ENCODE data around the gene B9D1.

The B9D1 gene

DNA sequence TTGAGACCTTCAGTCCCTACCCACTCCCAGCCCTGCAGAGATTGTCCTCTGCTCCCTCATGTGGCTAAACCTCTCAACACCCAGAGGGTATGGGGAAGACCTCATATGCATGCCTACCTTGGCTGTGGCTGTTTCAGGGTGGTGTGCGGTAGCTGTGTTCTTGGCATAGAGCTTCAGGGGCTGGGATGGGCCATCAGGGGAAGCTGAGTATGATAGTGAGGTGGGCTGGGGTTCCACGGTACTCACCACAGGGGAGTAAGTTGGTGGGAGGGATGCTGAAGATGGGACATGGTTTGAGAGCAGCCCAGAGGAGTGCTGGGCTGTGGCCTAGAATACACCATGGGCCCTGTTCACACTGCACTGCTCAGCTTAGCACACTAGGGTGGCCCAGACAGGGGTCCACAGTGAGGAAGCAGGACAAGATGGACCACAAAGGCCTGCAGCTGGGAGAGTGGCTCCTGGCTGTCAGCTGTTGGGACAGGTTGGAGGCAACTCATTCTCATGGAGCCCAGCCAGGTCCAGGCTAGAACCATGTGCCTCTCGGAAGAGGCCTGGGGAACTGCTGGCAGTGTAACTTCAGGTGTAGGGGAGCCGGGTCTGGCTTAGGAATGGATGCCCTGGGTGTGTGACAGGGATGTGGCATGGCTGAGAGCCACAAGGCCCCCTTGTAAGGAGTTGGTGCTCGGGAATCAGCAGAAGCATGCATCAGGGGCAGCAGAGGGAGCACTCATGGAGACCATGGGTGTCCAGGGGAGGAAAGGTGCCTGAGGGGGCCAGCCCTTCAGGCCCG is 21.4 kb upstream of the B9D1 start:
- H3K9ac ChIP-seq (ENCODE audit: low read length) = no peak overlapping the region

GRCh38 chr17:19382531-19383444 is 20.3 kb upstream of the B9D1 start:
- no peak overlapping the region for H2AFZ ChIP-seq (ENCODE audit: low read depth, low read length)
- H3K9ac ChIP-seq (ENCODE audit: low read length) = no peak overlapping the region
- no peaks in the 10 kb centered on the region for H4K20me1 ChIP-seq (ENCODE audit: insufficient read depth, low read length)
- no peak overlapping the region for H3K4me2 ChIP-seq (ENCODE audit: low read length)
- H3K27ac ChIP-seq (ENCODE audit: low read length) = no peak overlapping the region
- H3K79me2 ChIP-seq (ENCODE audit: low read length) = no peaks in the 10 kb centered on the region
- H3K27me3 ChIP-seq (ENCODE audit: low read depth, low read length) = no peaks in the 10 kb centered on the region
- no peaks in the 10 kb centered on the region for H3K4me1 ChIP-seq (ENCODE audit: low read length)
- no peaks in the 10 kb centered on the region for H3K36me3 ChIP-seq (replicated peaks; ENCODE audit: low read depth, low read length)
- no peak overlapping the region for H3K4me3 ChIP-seq (ENCODE audit: low read length)
- TF ChIP-seq, protein P1, sequence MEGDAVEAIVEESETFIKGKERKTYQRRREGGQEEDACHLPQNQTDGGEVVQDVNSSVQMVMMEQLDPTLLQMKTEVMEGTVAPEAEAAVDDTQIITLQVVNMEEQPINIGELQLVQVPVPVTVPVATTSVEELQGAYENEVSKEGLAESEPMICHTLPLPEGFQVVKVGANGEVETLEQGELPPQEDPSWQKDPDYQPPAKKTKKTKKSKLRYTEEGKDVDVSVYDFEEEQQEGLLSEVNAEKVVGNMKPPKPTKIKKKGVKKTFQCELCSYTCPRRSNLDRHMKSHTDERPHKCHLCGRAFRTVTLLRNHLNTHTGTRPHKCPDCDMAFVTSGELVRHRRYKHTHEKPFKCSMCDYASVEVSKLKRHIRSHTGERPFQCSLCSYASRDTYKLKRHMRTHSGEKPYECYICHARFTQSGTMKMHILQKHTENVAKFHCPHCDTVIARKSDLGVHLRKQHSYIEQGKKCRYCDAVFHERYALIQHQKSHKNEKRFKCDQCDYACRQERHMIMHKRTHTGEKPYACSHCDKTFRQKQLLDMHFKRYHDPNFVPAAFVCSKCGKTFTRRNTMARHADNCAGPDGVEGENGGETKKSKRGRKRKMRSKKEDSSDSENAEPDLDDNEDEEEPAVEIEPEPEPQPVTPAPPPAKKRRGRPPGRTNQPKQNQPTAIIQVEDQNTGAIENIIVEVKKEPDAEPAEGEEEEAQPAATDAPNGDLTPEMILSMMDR (IDR thresholded peaks at IDR 0.05; ENCODE audit: low read depth, low read length) = no peak
- TF ChIP-seq EZH2phosphoT487 (IDR thresholded peaks at IDR 0.05; ENCODE audit: low read depth) = no peak
- no peaks in the 10 kb centered on the region for H3K9me3 ChIP-seq (ENCODE audit: insufficient read depth, low read length)

More for the DNA sequence above, 21.4 kb upstream of the B9D1 start:
- Histone ChIP-seq H3K9me3 (ENCODE audit: insufficient read depth, low read length) (no peaks in the 10 kb centered on the region), H3K4me3 (ENCODE audit: low read length) (no peak overlapping the region), H3K79me2 (ENCODE audit: low read length) (no peaks in the 10 kb centered on the region), H3K27ac (ENCODE audit: low read length) (no peak overlapping the region), H3K4me1 (ENCODE audit: low read length) (no peaks in the 10 kb centered on the region), H3K36me3 (replicated peaks; ENCODE audit: low read depth, low read length) (no peaks in the 10 kb centered on the region), H2AFZ (ENCODE audit: low read depth, low read length) (no peak overlapping the region), H3K4me2 (ENCODE audit: low read length) (no peak overlapping the region), H3K27me3 (ENCODE audit: low read depth, low read length) (no peaks in the 10 kb centered on the region), H4K20me1 (ENCODE audit: insufficient read depth, low read length) (no peaks in the 10 kb centered on the region)
- TF ChIP-seq, protein P1 (IDR thresholded peaks at IDR 0.05; ENCODE audit: low read depth, low read length) = no peak
- TF ChIP-seq EZH2phosphoT487 (IDR thresholded peaks at IDR 0.05; ENCODE audit: low read depth) = no peak

- Histone ChIP-seq H4K20me1 (ENCODE audit: insufficient read depth, low read length) (no peaks in the 10 kb centered on the region), H3K9ac (ENCODE audit: low read length) (no peak overlapping the region), H3K36me3 (replicated peaks; ENCODE audit: low read depth, low read length) (no peaks in the 10 kb centered on the region), H3K27me3 (ENCODE audit: low read depth, low read length) (no peaks in the 10 kb centered on the region), H3K4me1 (ENCODE audit: low read length) (no peaks in the 10 kb centered on the region), H2AFZ (ENCODE audit: low read depth, low read length) (no peak overlapping the region), H3K4me2 (ENCODE audit: low read length) (no peak overlapping the region), H3K27ac (ENCODE audit: low read length) (no peak overlapping the region), H3K4me3 (ENCODE audit: low read length) (no peak overlapping the region), H3K9me3 (ENCODE audit: insufficient read depth, low read length) (no peaks in the 10 kb centered on the region), H3K79me2 (ENCODE audit: low read length) (no peaks in the 10 kb centered on the region)
- TF ChIP-seq EZH2phosphoT487 (IDR thresholded peaks at IDR 0.05; ENCODE audit: low read depth) = no peak
- TF ChIP-seq, protein P1 (IDR thresholded peaks at IDR 0.05; ENCODE audit: low read depth, low read length) = no peak
These were observed 19.4 kb upstream of the B9D1 start for GRCh38 chr17:19381741-19382444.

Measured in OCI-LY3 (cell line).